Right lobe of liver (tissue), 6 donors: ENCODE data around the gene KCNH1. TPM values are rescaled to one million over a fixed set of nuclear protein-coding genes. Genes with fewer than 3 reads are reported as not detected.

Source experiments
- ATAC-seq, 4 donors: fragments of 200-7000 bp; cut with Tn5 transposase; one replicate each; pipeline ENCODE4 v1.9.1; 2020; ENCODE audit warnings: mild to moderate bottlenecking in 4 of 4, moderate library complexity in 4 of 4
- DNase-seq, 3 donors: peaks; one replicate each; pipeline ENCODE4 v3.0.0-alpha.2; 2020
- H3K27ac ChIP-seq, 3 donors: fragments of 200-600 bp; one replicate each; pipeline ENCODE4 v1.8.0; 2022
- H3K27me3 ChIP-seq, 2 donors: fragments of 200-600 bp; one replicate each; pipeline ENCODE4 v1.8.0; 2022
- H3K36me3 ChIP-seq, 4 donors: fragments of 200-600 bp; sonication (generic) in 1 of 4; one replicate each; pipeline versions ENCODE4 v1.5.1 to v1.8.0; 2017 to 2022; ENCODE audit warnings: control low read depth in 1 of 4
- H3K4me1 ChIP-seq, 4 donors: fragments of 200-600 bp; sonication (generic) in 1 of 4; one replicate each; pipeline versions ENCODE4 v1.5.1 to v1.8.0; 2017 to 2022; ENCODE audit warnings: control low read depth in 1 of 4
- H3K4me3 ChIP-seq, 3 donors: fragments of 200-600 bp; one replicate each; pipeline ENCODE4 v1.8.0; 2022
- H3K9me3 ChIP-seq, 4 donors: fragments of 200-600 bp; sonication (generic) in 1 of 4; one replicate each; pipeline versions ENCODE4 v1.5.1 to v1.8.0; 2017 to 2022; ENCODE audit warnings: control low read depth in 1 of 4
- POLR2A ChIP-seq: fragments of 450-650 bp; IDR thresholded peaks from one replicate; pipeline ENCODE4 v1.6.1; 2017; ENCODE audit warnings: antibody characterized with exemption, mild to moderate bottlenecking
- WGBS: methylation state at CpG from one replicate; pipeline ENCODE4 v1.1.6; 2018; ENCODE audit warnings: low coverage, low lambda C conversion rate; ENCODE audit not compliant: insufficient coverage; ENCODE audit errors: missing lambda C conversion rate; 5-methylcytosine and 5-hydroxymethylcytosine counted together
- intact Hi-C, 2 donors: fragments of 100-400 bp; cut with DNase I; formaldehyde crosslinking; loops; one replicate each; pipeline versions ENCODE4 v1.11.2 to v1.14.1; 2022
- total RNA-seq, 6 experiments: library from RNA; depleted of rRNA in 2 of 6; stranded (reverse); fragments of >200 nt in 2 of 6; fragmentation: NEBNext Ultra II Directional in 3 of 6; extraction: Animal tissue kit (Norgen Biotek cat#: 25700) in 3 of 6; gene quantifications; one replicate each; pipeline versions ENCODE4 v1.1.0 to v1.2.4, GENCODE V29; 2016 to 2023
- TF ChIP-seq, protein P1 (sequence below), 4 donors: fragments of 200-600 bp in 3 of 4; fragments of 450-650 bp in 1 of 4; IDR thresholded peaks; one replicate each; pipeline versions ENCODE4 v1.5.1 to v1.8.0; 2016 to 2022; ENCODE audit warnings: antibody characterized with exemption in 4 of 4, mild to moderate bottlenecking in 2 of 4
- donor health status: DM: no; HTN: yes; CAD: no.
- donor health status: DM: no; HTN: no; CAD: no.
- donor health status: DM: no; HTN: no; CAD: no.
- donor health status: DM: no; HTN: yes; CAD: no.
- donor health status: DM: no; HTN: yes; CAD: no.

KCNH1 gene
- total RNA-seq, 6 experiments from 2014 or later, result not detected

DNA sequence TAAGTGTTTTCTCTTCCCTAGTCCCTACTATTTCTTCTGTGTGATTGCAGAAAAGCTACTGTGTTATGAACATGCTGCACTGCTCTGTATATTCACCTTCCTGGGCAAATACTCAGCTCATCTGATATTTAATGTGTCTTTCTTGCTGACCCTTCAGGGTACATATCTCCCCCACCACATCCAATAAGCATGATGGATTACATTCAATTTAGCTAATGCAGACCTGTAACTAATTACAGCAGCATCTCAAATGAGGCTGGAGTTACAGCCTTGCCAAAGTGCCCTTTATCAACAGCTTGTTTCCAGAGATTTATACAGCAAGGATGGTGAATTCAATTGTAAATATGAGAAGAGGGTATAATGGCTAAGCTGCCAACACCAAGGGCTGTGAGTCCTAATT, 144.0 kb downstream of the KCNH1 start:
- DNase-seq (no peak), ATAC-seq (no peak)
- no peak overlapping the region for H3K27ac ChIP-seq

DNA sequence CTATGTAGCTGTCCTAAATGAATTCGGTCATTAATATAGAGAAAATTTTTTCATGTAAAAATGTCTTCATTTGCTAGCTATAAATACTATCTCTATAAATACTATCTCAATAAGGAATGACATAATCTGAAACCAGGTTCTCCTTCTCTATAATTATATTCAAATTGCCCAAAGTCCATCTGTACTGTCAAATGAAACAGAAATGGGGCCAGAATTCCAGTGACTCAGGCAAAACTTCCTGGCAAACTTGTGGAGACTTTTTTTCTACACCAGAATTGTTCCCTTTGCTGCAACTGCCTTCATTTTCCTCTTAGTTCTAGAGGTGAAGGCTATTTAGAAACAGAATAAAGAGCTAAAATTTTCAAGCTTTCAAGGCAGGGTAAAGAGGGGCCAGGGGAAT, 152.5 kb downstream of the KCNH1 start:
- ATAC-seq, result no peak
- intact Hi-C loops, result no loop called here
- no peak for TF ChIP-seq POLR2A
- TF ChIP-seq, protein P1, sequence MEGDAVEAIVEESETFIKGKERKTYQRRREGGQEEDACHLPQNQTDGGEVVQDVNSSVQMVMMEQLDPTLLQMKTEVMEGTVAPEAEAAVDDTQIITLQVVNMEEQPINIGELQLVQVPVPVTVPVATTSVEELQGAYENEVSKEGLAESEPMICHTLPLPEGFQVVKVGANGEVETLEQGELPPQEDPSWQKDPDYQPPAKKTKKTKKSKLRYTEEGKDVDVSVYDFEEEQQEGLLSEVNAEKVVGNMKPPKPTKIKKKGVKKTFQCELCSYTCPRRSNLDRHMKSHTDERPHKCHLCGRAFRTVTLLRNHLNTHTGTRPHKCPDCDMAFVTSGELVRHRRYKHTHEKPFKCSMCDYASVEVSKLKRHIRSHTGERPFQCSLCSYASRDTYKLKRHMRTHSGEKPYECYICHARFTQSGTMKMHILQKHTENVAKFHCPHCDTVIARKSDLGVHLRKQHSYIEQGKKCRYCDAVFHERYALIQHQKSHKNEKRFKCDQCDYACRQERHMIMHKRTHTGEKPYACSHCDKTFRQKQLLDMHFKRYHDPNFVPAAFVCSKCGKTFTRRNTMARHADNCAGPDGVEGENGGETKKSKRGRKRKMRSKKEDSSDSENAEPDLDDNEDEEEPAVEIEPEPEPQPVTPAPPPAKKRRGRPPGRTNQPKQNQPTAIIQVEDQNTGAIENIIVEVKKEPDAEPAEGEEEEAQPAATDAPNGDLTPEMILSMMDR (IDR thresholded peaks at IDR 0.05), result no peak
- H3K4me3 ChIP-seq, result no peak overlapping the region
- no peaks in the 10 kb centered on the region for H3K27me3 ChIP-seq
- no peaks in the 10 kb centered on the region for H3K36me3 ChIP-seq
- no peak overlapping the region for H3K27ac ChIP-seq
- no peak for DNase-seq
- no peaks in the 10 kb centered on the region for H3K4me1 ChIP-seq
- 88% methylated on average over 1 of the region's 1 CpG for WGBS
- H3K9me3 ChIP-seq, result no peaks in the 10 kb centered on the region

More for the DNA sequence above, 144.0 kb downstream of the KCNH1 start:
- Histone ChIP-seq H3K4me3 (no peak overlapping the region), H3K27me3 (no peaks in the 10 kb centered on the region), H3K9me3 (no peaks in the 10 kb centered on the region), H3K4me1 (no peaks in the 10 kb centered on the region), H3K36me3 (no peaks in the 10 kb centered on the region)
- intact Hi-C loops, result no loop called here
- no peak for TF ChIP-seq POLR2A
- TF ChIP-seq, protein P1 (IDR thresholded peaks at IDR 0.05), result no peak

DNA sequence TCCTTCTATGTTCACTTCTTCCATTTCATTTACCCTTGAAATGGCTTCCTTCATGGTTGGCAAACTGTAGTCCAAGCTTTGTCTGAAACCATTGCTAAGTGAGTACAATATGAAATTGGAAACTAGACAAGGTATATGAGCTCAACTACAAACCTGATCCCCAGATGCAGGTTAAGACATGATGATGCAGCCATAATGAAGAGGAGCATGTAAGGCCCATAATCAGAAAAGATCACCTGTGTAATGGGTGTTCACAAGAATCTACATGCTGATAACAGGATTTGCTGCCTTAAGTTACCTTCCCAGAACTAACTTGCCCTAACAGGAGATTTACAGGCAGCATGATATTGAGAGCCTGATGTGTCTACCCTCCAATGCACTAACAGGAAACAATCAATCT, 153.9 kb downstream of the KCNH1 start:
- Histone ChIP-seq H3K4me3 (no peak overlapping the region), H3K36me3 (no peaks in the 10 kb centered on the region), H3K4me1 (no peaks in the 10 kb centered on the region), H3K27me3 (no peaks in the 10 kb centered on the region), H3K27ac (no peak overlapping the region), H3K9me3 (no peaks in the 10 kb centered on the region)
- TF ChIP-seq, protein P1 (IDR thresholded peaks at IDR 0.05), result no peak
- TF ChIP-seq POLR2A, result no peak
- no peak for DNase-seq
- ATAC-seq, result no peak
- intact Hi-C loops, result no loop called here

DNA sequence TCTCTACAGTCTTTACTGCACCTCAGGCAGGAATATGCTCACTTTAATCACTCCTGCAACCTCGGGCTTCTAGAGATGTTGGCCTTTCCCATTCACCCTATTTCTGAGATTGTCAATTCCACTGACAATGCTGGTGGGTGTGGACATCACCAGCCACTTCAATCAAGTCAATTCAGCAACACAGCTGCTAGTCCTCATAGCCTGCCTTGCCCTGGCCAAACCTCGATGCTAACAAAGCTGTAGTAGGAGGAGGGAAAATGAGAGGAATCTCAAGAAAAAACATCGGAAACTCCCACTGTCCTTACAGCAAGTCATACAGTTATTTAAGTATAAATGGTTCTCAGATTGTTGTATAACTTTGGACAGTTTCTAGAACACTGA, 155.0 kb downstream of the KCNH1 start:
- intact Hi-C loops, result no loop called here
- Histone ChIP-seq H3K4me1 (no peaks in the 10 kb centered on the region), H3K4me3 (no peak overlapping the region), H3K27ac (no peak overlapping the region), H3K9me3 (no peaks in the 10 kb centered on the region), H3K36me3 (no peaks in the 10 kb centered on the region), H3K27me3 (no peaks in the 10 kb centered on the region)
- DNase-seq (no peak), ATAC-seq (no peak)
- 46% methylated on average over 3 of the region's 3 CpGs for WGBS
- TF ChIP-seq POLR2A, result no peak

DNA sequence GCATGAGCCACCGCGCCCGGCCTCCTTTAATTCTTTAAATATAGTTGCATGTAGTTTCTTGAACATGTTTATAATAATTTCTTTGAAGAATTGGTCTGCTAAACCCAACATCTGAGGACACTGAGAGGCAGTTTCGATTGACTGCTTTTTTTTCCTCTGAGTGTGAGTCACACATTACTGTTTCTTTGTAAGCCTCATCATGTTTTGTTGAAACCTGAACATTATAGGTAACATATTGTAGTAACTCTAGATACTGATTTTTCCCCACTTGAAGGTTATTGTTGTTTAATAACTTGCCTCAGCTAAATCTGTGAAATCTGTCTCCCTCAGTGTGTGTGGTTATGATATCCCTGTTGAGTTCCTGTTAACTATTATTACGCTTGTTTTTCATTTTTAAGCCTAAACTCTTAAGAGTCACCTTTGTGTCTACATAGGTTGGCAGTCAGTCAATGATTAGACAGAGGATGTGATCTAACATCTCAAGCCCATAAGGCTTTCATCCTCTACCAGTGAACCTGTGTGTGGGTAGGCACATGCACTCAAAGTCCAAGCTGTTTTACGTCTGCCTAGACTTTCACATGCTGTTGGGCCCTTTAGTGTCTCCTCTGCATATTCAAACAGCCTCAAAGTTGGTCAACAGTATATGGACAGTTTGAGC, 155.5 kb downstream of the KCNH1 start:
- ATAC-seq (no peak), DNase-seq (no peak)
- intact Hi-C loops, result no loop called here
- Histone ChIP-seq H3K4me1 (no peaks in the 10 kb centered on the region), H3K27ac (no peak overlapping the region), H3K9me3 (no peaks in the 10 kb centered on the region), H3K36me3 (no peaks in the 10 kb centered on the region), H3K4me3 (no peak overlapping the region), H3K27me3 (no peaks in the 10 kb centered on the region)
- no peak for TF ChIP-seq POLR2A
- TF ChIP-seq, protein P1 (IDR thresholded peaks at IDR 0.05), result no peak
- 68% methylated on average over 6 of the region's 6 CpGs for WGBS
